Left hindlimb (tissue), 1 donor: ENCODE data around the gene PLCG1.
"Not testable (repeated sequence)": the region's sequence is repeated elsewhere in the genome, so short reads cannot be mapped to it uniquely, and the experiment has no call there.

Experiments used
- DNase-seq: peaks from one replicate; pipeline ENCODE4 v3.0.0-alpha.2; 2018

Gene PLCG1

GRCh38 chr20:41125530-41126457 is 11.5 kb upstream of the PLCG1 start:
- no peak for DNase-seq

GRCh38 chr20:41126719-41127118 is 10.6 kb upstream of the PLCG1 start:
- DNase-seq: no peak

DNA sequence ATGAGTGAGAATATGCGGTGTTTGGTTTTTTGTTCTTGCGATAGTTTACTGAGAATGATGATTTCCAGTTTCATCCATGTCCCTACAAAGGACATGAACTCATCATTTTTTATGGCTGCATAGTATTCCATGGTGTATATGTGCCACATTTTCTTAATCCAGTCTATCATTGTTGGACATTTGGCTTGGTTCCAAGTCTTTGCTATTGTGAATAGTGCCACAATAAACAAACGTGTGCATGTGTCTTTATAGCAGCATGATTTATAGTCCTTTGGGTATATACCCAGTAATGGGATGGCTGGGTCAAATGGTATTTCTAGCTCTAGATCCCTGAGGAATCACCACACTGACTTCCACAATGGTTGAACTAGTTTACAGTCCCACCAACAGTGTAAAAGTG is 9.0 kb upstream of the PLCG1 start:
- DNase-seq: not testable (repeated sequence)

DNA sequence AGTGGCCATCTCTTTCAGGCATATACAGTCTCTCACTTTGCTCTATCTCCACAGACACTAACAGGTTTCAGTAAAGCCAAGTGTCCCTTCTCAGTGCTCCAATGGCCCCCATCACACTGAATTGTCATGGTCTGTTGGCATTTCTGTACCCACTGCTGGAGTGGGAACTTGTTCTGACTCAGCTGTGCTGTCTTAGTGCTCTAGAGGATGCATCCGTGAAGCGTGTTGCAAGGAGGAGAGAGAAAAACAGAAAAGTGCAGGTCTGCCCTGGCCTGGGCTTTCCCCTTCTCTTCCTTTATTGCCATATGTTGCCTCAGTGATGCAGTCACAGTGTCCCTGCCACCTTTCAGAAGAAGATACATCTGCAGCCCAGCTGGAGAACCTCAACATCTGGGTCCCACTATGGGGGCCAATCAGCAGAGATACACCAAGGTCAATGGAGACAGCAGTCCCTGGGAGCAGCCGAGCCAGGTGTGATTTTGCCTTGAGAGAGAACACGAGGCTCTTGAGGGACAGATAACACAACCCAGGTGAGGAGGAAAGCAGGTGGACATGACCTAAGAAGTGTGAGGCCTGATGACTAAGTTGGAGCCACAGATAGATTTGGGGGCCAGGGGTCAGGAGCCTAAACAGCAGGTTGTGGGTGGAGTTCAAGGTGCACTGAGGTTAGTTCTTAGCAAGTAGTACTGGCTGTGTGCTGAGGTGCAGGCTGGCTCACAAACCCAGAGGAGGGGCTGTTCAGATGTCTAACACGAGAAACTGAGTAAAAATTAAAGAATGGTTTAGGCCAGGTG is 5.6 kb upstream of the PLCG1 start:
- DNase-seq: no peak

DNA sequence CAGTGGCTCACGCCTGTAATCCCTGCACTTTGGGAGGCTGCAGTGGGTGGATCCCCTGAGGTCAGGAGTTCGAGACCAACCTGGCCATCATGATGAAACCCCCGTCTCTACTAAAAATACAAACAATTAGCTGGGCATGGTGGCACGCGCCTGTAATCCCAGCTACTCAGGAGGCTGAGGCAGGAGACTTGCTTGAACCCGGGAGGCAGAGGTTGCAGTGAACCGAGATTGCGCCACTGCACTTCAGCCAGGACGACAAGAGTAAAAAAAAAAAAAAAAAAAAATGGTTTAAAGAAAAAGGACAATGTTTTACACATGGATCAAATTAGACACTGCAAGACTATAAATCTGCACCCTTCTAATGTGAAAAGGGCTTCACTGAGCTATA is 5.0 kb upstream of the PLCG1 start:
- not testable (repeated sequence) for DNase-seq

DNA sequence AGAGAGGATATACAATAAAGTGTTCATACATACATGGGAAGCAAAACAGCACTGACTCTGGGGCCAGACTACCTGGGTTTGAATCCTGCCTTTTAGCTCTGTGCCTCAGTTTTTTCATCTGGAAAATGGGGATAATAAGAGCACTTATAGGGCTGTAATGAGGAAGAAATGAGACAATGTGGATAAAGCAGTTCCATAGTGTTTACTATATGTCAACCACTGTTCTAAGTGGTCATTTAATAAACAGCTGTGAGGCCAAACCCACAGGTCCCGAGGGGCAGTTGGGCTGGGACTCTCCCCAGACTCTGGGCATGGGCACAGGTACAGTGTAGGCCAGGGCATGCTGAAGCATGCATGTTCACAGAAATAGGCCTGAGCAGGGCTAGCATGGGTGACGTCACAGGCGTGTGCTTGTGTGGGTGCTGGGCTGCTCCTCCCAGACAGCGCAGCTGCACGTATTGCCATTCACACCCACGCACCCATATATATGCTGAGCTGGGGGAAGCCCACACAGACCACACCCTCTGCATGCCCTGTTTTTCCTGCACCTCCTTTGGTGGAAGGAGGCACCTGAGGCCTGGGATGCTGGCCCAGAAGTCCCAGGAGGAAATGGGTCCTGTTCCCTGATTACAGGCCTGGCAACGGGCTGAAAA is 3.5 kb upstream of the PLCG1 start:
- no peak for DNase-seq

DNA sequence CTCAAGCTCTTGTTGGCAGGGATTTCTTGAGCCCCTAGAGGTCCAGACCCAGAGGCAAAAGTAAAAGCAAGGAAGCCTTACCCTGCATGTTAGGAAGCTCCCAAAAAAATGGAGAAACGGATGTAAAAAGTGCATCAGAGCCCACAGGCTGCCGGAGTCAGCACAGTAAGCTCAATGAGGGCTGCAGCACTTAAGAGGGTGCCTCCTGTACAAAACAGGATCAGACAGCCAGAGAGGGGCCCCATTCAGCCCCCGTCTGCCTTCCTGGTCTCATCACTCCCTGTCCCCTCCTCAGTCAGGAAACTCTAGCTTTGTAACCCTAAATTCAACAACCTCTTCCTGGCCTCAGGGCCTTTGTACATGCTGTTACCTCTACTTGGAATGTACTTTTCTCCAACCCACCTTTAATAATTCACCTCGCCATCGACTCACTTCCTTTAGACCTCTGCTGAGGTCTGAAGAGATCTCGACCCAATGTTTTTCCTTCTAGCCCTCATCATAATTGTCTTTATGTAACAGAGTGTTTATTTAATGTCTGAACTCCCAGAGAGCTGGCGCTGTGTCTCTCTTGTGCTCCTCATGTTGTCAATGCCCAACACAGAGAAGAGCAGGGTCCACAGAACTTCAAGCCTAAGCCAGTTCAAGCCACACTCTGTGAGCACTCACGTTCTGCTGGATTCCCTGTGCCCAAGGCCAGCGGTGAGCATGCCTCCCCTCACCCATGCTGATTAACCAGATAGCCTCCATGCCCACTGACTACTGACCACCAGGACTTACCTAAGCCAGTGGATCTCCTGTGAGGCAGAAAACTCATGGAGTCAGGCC is 2.8 kb upstream of the PLCG1 start:
- DNase-seq: no peak

DNA sequence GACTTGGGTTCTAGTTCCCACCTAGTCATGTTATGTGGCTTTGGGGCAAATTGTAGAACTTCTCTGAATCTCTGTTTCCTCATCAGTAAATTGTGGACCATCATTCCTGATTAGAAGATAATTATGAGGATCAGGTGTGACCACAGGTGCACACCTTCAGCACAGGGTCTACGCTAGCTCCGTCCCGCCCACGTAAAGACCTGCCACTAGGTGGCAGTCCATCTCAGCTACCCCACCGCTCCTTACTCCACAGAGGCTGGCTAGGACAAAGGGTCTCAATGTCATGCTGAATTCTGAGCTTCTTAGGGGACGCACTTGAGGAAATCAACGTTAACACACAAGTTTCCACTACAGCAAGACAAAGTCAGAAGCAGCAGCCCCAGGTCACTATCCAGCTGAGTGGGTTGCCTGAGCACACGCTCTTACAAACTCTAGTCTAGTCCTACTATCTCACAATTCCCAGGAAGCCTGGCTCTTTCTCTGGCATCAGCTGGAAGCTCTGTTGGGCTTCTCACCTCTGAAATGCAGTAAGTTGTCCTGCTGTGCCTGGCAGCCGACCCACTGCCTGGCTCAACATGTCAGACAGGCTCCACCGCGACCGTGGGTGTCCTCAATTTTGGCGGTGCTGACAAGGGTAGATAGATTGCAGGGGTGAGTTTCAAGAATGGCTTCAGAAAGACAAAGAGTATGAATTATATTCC is 2.0 kb upstream of the PLCG1 start:
- DNase-seq: no peak

DNA sequence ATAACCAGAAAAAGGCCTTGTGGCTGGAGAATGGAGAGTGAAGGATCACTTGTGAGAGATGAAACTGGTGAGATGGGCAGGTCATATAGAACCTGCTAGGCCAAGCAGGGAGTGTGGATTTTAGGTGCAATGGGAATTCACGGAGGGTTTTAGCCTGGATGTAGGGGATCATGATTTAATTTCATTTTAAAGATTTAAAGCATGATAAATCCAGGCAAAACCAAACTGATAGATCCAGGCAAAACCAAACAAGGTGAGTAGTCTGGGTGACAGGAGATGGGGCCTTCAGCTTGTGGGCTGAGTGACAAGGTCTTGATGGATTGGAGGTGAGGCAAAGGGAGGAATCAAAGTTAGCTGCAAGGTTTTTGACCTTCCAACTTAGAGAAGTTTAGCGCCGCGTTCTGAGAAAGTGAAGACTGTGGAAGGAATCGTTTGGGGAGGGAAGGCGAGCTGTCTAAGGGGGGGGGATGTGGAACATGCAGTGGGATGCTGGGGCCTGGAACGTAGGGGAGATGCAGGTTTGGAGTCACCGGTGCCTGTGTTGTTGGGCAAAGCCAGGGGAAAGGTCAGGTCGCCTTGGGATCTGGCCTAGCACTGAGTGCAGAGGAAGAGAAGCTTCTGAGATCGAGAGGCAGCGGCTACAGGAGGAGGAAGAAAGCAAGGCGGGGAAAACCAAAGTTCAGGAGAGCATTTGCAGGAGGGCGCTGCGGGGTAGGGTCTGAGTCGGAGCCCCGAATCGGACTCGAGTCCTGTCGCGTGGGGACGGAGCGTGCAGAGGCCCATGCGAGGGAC is 1.3 kb upstream of the PLCG1 start:
- DNase-seq: no peak

GRCh38 chr20:41137614-41138474 is 501 bp downstream of the PLCG1 start:
- peak; percentile 90 for DNase-seq

DNA sequence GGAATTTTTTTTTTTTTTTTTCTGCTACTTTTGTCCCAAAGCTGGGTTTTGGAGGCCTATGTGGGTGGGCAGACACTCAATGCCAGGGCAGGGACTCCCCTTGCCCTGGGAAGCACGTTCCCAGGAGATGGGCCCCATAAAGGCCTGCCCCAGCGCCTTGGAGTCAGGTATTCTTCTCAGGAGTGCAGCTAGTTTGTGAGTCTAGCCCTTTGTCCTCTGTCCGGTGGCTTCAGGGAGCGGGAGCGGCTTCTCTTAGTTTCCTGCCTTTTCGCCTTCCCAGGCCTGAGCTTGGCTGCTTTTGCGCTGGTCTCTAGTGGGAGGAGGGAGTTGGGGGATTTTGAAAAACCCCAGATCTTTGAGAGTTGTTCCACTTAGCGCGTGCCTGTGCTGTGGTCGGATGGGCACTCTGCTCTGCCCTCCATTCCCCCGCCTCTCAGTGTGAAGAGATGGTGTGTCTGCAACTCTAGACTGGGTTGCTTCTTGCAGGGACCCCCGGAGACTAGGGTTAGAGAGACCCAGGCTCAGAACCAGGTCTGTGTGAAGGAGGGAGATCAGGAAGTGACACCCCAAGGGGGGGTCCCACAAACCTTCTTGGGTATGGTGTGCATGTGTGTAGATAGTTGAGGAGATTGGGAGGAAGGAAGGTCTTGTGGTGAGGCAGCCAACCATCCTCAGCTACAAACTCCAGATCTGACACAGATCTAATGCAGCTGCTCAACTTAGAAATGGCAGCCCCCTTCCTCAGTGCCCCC is 1.3 kb downstream of the PLCG1 start:
- DNase-seq: no peak

- DNase-seq: no peak
Measured at GRCh38 chr20:41139227-41140093, 2.1 kb downstream of the PLCG1 start.

- DNase-seq: no peak
Measured at GRCh38 chr20:41140226-41141133, 3.1 kb downstream of the PLCG1 start.

GRCh38 chr20:41141153-41141815 is 3.9 kb downstream of the PLCG1 start:
- no peak for DNase-seq

GRCh38 chr20:41142245-41142644 is 4.9 kb downstream of the PLCG1 start:
- no peak for DNase-seq

DNA sequence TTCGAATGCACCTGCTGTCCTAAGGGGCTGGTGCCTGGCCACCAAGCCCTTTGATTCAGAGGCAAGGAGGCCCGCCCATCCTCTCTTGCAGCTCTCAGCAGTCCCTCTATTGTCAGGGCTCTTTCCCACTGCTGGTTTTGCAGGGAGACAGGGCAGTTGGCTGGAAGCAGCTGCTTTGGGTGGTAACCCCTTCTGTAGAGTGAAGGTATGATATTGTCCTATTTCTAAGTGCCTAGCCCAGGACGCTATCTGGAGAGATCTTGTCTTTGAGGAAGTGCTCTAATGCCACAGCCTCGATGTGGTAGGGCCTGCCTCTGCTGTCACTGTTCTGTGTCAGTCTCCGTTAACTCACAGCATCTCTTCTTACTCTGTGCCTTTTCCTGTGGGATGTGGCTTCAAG is 5.6 kb downstream of the PLCG1 start:
- DNase-seq: no peak

DNA sequence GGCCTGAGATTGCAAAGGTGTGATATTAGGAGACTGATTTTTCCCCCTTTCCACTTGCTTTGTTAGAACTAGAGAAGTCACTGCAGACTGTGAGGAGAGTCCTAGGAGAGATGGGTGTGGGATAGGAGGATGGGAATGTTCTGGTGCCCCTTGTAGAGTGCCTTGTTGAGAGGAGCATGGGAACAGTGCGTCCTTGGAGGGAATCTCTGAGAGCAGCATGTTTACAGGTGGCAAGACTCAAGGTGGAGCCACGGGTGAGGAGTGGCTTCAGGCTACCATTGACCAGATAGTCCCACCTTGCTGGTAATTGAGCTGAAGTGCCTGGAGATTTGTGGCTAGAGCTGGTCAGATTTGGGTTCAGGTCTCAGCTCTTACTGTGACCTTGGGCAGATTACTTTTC is 6.0 kb downstream of the PLCG1 start:
- DNase-seq: no peak
